ENCODE results near the gene CLDN20.

DNA sequence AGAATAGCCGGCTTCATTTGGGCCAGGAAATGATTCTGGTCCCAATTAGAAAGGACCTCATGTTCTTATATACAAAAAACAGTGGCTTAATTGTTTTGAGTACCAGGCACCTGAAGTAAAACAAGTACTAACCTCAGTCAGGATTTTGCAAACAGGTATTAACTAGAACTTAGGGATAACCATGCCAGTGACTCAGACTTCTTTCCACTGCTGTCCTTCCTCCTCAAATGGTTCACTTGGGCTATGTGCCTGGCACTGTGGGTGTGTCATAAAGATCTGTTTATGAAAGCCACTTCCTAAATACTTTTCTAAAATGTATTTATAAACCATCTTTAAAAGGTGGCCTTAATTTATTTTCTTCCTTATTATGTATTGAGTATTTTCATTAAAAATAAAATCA, 10.7 kb downstream of the CLDN20 start:
- TF ChIP-seq, protein P1, sequence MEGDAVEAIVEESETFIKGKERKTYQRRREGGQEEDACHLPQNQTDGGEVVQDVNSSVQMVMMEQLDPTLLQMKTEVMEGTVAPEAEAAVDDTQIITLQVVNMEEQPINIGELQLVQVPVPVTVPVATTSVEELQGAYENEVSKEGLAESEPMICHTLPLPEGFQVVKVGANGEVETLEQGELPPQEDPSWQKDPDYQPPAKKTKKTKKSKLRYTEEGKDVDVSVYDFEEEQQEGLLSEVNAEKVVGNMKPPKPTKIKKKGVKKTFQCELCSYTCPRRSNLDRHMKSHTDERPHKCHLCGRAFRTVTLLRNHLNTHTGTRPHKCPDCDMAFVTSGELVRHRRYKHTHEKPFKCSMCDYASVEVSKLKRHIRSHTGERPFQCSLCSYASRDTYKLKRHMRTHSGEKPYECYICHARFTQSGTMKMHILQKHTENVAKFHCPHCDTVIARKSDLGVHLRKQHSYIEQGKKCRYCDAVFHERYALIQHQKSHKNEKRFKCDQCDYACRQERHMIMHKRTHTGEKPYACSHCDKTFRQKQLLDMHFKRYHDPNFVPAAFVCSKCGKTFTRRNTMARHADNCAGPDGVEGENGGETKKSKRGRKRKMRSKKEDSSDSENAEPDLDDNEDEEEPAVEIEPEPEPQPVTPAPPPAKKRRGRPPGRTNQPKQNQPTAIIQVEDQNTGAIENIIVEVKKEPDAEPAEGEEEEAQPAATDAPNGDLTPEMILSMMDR (IDR thresholded peaks at IDR 0.05), result no peak
- no peak for TF ChIP-seq POLR2A (IDR thresholded peaks at IDR 0.05)

All from heart left ventricle (tissue), 13 donors.